Activated CD4-positive, alpha-beta T cell treated with anti-CD3 and anti-CD28 coated beads, Interleukin-2, Interleukin-4, amounts not matched to agents 100 ng/mL and 50 ng/mL, durations not matched to agents 16 hours and 8 hours (primary cell): ENCODE data around the gene RUNX3.

Experiments used
- DNase-seq: peaks from one replicate; pipeline ENCODE4 v3.0.0-alpha.2; 2020; ENCODE audit warnings: low spot score

RUNX3 gene

DNA sequence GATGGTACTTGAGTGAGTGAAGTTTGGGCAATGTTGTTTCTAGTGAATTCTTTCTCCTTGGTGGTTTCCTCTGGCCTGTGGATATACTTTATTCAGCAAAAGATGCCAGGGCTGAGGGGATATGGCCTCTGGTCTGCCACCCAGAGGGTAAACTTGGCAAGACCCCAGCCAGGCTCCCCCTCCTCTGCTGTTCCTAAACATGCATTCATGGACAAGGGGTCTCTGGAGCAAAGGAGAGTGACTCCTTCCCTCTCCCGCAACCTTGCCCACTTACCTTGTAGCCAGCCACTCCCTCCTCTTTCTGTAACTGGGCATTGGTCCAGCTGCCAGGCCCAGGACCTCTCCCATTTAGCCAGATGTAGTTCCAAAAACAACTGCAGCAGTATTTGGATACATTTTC, 43.8 kb downstream of the RUNX3 start:
- DNase-seq = no peak

DNA sequence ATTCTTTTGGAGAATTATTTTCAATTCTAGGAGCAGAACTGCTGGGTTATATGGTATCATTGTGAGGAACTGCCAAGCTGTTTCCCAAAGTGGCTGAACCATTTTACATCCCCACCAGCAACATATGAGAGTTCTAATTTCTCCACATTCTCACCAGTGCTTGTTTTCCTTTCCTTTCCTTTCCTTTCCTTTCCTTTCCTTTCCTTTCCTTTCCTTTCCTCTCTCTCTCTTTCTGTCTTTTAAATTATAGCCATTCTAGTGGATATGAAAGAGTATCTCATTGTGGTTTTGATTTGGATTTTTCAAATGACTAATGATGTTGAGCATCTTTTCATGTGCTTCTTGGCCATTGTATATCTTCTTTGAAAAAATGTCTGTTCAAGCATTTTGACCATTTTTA, 45.3 kb downstream of the RUNX3 start:
- DNase-seq = no peak

DNA sequence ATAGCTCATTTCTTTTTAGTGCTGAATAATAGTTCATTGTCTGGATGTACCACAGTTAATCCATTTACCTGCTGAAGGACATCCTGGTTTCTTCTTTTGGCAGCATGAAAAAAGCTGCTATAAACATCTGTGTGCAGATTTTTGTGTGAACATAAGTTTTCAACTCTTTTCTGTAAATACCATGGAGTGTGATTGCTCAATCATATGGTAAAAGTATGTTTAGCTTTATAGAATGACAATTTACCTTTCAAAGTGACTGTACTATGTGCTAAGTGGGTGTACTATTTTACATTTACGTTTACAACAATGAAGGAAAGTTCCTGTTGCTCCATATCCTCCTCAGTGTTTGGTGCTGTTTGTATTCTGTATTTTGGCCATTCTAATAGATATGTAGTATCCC, 49.0 kb downstream of the RUNX3 start:
- no peak for DNase-seq

DNA sequence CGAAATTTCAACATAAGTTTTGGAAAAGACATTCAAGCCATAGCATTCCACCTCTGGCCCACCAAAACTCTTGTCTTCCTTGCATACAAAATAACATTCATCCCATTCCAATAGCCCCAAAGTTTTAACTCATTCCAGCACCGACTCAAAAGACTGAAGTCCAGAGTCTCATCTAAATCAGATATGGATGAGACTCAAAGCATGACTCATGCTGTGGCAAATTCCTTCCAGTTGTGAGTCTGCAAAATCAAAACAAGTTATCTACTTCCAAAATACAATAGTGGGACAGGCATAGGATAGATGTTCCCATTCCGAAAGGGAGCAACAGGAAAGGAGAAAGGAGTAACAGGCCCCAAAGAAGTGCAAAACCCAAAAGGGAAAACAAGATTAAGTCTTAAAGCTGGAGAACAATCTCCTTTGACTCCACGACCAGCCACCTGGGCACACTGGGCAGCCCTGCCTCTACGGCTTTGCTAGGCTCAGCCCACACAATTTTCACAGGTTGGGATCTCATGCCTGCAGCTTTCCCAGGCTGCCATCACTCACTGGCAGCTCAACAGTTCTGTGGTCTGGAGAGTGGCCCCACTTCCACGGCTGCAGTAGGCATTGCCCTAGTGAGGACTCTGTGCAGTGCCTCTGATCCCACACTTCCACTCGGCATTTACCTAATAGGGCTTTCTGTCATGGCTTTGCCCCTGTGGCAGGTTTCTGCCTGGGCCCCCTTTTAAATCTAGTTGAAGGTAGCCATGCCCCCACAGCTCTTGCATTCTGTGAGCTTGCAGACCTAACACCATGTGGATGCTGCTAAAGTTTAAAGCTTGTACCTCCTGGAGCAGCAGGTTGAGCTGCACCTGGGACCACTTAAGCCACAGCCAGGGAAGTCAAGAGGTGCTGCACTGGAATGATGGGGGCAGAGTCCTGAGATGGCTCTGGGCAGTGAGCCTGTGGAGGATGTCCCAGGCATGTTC, 51.0 kb downstream of the RUNX3 start:
- DNase-seq = no peak

DNA sequence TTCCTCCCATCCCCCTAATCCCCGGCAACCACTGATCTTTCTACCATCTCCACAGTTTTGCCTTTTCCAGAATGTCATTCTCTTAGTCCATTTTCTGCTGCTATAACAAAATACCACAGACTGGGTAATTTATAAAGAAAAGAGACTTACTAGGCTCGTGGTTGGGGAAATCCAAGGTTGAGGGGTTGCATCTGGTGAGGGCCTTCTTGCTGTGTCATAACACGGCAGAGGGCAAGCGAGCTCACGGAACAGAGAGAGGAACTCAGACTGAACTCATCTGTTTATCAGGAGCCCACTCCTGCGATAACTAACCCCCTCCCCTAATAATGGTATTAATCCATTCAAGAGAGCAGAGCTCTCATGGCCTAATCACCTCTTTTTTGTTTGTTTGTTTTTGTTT, 52.0 kb downstream of the RUNX3 start:
- DNase-seq = no peak

DNA sequence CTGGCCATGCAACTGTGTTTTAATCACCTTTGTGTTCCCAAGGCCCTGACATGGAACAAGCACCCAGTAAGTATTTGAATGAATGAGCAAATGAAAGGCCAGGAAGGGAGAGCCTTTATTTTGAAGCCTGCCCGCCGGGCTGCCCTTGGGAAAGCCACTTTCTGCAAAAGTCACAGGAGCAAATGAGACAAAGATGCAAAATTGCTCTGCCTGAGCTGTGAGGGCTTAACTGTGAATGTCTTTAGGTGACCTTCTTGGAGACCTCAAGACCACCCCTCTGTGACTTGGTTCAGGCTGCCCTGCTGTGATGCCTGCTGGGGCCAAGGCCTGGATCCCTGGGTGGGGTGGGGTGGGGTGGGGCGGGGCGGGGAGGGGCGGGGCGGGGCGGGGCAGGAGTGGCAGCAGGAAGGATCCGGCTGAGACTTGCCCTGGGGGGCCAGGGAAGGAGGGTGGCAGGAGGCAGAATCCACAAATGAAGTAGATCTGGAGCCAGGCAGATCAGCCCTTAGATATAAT, 54.0 kb downstream of the RUNX3 start:
- DNase-seq = no peak

DNA sequence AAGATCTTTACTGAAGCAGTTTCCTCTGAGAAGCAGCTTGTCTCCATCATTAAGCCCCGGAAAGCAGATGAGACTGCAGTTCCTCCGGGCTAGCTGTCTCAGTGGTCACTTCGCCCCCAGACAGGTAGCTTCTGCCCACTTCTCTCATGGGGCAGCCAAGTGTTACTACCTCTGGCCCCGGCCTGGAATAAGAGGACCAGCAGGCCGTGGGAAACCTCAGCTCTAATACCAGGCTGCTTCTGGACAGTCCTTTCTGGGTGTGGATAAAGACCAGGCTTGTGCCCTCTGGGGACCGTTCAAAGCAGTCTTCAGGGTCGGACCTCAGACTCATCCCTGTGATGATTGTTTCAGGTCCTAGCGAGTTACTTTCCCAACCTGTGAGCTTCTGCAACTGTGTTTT, 54.8 kb downstream of the RUNX3 start:
- no peak for DNase-seq

DNA sequence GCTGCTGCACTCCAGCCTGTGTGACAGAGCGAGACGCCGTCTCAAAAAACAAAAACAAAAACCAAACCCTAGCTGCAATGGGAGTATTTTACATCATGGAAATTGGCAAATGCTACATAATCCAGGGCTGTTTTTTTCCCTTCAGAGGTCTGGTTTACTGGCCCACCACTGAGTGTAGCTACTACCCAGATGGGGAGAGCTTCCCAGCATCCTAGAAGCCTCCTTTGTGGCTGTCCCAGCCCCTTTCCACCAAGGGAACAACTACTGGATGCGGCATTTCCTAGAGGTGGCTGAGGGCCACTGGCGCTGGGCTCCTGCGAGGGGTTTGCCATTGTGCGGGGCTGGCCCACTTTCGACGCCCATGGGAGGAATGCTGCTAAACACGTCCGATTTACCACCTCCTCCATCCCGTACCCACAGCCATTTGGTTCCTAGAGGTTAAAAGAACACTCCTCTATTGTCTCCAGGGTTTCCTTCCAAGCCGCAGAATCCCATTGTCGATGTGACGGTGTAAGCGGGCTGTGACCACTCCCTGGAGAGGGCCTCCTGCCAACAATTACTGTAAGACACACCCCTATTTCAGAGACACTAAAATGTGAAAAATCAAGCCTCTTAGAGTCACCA, 55.4 kb downstream of the RUNX3 start:
- DNase-seq = no peak

DNA sequence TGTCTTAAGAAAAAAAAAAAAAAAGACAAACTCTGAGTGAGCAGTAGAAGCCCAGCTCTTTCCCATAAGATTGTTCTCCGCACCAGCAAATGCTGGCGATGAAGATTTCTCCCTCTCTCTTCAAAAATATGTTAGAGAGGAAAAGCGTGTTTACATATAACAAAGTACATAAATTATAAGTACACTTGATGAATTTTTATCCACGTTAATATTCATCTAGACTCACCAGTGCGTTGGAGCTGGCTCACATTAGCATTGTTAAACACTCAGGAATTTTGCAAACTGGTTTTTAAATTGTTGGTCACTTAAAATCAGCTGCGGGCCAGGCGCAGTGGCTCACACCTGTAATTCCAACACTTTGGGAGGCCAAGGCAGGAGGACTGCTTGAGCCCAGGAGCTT, 56.0 kb downstream of the RUNX3 start:
- no peak for DNase-seq

DNA sequence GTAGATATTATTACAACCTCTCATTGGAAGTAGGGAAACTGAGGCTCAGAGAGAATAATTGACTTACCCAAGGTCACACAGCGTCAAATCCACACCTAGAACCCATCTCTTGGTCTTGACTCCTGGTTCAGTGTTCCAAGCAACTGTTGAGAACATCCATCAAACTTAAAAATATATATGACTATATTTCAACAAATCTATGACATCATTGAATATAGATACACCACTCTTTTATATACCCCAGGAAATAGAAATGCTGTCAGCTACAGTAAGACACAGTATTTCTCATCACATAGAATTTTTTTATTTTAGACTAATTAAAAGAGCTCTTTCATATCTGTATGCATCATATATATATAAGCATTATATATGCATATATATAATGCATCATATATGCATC, 56.9 kb downstream of the RUNX3 start:
- DNase-seq = no peak

DNA sequence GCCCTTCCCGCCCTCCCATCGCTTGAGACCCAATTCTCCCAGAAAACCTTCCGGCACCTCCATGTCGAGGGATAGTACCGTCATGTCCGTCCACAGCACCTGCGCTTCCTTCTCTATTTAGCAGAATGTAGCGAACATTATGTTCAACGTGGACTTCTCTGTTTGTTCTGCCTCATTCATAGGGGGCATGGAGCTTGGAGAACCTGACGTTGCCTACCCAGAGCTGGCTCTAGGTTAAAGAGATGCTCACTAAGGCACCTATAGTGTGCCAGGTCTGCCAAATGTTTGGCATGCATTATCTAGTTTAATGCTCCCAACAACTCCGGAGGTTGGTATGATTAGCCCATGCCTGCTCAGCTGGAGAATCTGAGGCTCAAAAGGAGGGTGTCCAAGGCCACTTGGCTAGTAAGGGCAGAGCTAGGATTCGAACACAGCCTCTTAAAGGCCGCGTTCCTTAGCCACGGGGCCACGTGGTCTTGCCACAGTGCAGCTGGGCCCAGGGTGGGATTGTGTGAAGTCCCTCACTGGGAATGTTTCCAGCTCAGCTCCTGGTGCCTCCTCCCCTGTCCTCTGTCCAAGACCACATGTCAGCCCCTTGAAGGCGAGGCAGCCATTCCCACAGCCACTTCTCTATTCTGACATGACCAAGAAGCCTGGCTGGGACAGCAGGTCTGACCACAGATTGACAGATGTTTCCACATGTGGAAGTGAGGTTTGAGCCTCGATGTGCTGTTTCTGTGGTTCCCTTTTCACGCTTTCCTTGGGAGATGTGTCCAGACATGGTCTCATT, 57.8 kb downstream of the RUNX3 start:
- no peak for DNase-seq

DNA sequence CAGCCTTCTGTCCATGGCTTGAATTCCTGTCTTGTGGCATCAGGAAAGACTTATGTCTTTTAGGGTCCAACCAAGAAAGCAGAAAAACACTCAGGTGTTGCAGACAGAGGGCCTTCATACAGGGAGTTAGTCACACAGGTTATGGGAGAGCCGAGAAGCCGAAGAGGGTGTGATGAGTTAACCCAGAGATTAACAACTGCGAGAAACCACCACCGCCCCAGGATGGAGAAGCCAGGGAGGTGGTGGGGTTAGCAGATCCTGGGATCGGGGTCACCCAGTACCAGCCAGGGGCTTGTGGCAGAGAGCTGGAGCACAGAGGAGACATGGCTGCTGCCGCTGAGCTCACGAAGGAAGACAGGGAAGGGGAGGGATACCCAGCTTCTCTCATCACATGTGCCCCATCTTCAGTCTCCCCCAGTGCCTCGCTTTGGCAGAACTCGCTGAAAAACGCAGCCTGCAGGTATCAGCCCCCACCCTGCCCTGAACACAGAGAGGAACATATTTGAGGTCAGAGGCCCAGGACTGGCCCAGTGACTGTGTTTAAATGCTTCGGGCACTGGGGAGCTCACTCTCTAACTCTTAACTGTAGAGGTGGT, 58.7 kb downstream of the RUNX3 start:
- no peak for DNase-seq

DNA sequence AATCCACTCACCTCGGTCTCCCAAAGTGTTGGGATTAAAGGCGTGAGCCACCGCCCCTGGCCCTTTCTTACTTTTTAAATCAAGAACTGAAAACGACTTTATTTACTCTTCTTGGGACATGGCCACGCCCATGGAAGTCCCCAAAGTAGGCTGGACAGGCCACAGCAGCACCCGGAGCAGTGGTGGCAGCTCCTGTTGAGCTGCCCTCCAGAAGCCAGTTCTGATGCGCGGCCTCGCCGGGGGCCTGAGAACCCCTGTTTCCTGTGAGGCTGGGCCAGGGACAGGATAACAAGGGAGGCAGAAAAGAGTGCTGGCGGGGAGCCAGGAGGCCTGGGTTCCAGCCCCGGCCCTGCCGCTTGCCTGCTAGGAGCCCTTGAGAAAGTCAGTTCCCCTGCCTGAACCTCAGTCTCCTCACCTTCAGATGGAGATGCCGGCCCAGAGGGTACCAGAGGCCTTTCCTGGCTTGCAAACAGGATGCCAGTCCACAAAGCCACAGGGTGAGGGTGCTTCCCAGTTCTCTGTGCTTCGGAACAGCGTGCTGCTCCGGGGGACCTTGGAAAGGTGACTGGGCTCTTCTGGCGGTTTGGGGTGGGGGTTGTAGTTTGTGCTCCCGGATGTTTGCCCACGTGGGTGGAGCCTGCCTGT, 59.4 kb downstream of the RUNX3 start:
- DNase-seq = no peak

DNA sequence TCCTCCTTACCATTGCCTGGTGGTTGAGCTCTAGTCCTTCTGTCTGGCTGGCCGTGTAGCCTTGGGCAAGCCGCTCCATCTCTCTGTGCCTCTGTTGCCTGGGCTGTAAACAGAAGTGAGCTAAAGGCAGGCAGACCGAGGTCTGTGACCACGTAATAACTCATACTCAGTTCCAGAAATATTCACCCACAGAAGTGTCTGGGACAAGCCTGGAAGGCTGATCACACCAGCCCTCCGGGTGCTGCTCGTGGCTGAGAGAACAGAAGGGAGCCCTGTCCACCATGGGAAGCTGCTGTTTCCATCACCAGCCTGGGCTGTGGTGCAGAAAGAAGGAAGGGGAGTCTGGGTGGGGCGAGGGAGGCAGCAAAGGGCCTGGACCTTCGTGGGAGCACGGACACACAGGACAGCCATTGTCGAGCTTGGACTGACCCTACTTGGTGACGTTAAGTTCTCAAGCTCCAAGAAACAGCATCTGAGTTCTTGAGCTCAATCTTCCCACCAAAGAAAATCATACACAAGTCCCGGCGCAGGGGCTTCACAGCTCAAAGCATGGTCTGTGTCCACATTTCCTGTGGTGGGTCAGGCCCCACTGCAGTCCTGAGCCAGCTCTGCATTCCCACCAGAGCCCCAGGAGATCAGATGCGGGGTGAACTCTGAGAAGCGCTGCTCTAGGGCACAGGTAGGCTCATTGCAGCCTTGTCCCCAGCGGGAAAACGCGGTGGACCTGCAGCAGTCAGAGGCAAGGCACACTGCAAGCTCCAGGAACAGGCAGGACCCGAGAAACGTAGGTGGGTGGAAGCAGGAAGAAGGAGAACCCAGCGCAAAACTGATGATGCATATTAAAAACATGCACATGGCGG, 61.8 kb downstream of the RUNX3 start:
- DNase-seq = no peak

DNA sequence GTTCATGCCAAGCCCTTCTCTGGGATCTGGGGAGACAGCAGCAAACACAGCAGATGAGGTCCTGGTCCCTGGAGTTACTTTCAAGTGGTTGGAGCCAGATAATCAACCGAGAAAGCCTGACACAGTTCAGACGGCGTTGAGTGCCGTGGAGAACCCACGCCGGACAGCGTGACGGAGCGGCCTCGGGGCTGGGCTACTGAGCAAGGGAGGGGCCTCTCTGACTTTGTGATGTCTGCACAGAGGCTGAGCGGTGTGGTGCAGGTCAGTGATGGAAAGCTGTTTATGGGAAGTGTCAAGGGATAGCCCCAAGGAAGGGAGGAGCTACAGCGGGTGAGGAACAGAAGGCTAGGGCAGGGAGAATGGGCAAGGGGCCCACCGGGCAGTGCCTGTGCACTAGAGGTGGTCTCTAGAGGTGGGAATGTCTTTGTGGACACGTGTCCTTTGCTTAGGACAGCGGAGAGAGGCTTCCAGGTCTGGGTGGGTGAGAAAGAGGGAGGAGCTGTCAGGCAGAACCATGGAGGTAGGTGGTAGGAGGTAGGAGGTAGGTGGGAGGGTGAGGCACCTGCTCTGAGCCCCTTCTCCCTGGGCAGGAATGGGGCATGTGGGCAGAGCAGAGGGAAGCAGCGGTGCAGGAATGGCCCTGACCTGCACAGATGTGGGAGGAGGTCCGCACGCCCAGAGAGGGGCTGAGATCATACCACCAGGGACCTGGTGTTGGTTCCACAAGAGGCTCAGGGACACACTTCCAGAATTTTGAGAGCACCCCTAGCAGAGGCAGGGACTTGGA, 62.8 kb downstream of the RUNX3 start:
- DNase-seq = no peak

DNA sequence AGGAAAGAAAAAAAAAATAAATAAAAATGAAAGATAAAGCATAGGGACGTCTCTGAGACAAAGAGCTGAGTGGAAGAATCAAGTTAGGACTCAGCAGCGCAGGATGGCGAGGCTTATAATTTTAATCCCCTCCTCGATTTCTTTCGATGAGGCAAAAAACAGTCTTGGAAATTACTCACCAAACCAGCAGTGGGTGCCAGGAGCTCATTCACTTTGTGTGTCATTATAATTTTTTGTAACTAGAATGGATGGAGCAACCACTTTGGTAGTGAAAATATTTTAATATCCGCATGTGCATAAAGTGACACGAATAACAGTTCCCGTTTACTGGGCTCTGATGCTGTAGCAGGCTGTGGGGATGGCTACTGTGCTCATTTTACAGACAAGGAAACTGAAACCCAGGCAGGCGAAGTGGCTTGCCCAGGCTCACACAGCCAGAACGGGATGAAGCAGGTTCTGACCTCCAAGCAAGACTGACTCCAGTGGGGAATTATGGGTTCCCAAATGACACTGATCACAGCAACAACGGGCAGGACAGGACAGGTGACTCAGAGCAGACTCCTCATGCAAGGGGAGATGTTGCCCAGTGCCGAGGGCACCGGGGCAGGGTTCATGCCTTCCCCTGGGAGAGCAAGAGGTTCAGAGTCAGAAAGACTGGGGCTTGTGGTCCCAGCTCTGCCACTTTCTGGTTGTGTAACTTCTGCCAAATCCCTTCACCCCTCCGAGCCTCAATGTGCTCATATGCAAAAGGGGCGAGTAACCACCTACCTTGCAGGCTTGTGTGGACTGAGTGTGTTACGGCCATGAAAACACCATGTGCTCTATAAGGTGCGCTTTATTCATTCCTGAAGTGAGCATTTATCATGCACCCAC, 63.6 kb downstream of the RUNX3 start:
- no peak for DNase-seq

DNA sequence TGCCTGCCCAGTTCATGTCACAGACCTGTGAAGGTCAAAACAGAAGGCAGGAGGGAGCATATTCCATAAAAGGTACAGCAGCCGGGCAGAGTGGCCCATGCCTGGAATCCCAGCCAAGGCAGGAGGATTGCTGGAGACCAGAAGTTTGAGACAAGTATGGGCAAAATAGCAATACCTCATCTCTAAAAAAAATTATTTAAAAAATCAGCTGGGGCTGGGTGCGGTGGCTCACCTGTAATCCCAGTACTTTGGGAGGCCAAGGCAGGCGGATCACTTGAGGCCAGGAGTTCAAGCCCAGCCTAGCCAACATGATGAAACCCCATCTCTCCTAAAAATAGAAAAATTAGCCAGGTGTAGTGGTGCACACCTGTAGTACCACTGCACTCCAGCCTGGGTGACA, 64.5 kb downstream of the RUNX3 start:
- no peak for DNase-seq

DNA sequence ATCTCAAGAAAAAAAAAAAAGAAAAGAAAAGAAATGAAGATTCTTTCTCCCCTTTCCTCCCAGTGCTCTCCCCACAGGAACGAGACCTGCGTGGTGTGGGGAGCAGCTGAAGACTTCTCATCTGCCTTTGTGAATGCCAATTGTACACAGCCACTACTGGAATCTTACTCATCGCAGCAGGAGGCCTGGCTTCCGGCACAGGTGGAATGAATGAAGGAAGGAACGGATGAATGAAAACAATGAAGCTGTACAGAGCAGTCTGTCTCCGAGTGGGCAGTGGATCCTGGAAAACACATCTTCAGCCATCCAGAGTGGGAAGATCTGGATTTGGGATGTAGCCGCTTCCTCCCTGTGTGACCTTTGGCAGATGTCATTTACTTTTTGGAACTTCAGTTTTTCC, 64.9 kb downstream of the RUNX3 start:
- no peak for DNase-seq

DNA sequence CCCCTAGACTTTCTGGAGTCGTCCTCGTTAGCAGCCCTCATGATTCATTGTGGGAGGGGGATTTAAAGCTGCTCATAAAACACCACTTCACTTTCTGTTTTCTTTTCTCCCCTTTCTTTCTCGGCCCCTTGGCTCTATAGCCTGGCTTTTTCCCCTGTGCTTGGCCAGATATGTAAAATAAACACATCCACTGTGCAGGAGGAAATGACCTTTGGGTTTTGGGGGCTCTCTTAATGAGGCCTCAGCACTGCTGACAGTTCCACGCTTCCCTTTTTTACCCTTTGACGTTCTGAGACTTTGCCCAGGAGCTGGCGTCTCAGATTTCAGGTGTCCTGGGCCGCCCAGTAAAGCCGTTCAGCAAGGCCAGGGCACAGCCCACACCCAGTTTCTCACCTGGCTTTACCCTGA, 65.7 kb downstream of the RUNX3 start:
- no peak for DNase-seq
